Fibroblast of skin of back (primary cell): ENCODE measurements around the gene TMPRSS7. TPM values are rescaled to one million over a fixed set of nuclear protein-coding genes. Genes with fewer than 3 reads are reported as not detected.

Experiments used
- DNase-seq: peaks from one replicate; pipeline ENCODE4 v3.0.0-alpha.2; 2013
- polyA plus RNA-seq, 2 experiments: library from polyadenylated mRNA; unstranded; fragments of 120-200 nt; gene quantifications; one replicate each; pipeline ENCODE4 v1.2.1, GENCODE V29; 2013; ENCODE audit not compliant: insufficient read length in 2 of 2

Gene TMPRSS7, protein sequence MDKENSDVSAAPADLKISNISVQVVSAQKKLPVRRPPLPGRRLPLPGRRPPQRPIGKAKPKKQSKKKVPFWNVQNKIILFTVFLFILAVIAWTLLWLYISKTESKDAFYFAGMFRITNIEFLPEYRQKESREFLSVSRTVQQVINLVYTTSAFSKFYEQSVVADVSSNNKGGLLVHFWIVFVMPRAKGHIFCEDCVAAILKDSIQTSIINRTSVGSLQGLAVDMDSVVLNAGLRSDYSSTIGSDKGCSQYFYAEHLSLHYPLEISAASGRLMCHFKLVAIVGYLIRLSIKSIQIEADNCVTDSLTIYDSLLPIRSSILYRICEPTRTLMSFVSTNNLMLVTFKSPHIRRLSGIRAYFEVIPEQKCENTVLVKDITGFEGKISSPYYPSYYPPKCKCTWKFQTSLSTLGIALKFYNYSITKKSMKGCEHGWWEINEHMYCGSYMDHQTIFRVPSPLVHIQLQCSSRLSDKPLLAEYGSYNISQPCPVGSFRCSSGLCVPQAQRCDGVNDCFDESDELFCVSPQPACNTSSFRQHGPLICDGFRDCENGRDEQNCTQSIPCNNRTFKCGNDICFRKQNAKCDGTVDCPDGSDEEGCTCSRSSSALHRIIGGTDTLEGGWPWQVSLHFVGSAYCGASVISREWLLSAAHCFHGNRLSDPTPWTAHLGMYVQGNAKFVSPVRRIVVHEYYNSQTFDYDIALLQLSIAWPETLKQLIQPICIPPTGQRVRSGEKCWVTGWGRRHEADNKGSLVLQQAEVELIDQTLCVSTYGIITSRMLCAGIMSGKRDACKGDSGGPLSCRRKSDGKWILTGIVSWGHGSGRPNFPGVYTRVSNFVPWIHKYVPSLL
- polyA plus RNA-seq (2013, experiment 1 of 2; ENCODE audit: insufficient read length): not detected
- polyA plus RNA-seq (2013, experiment 2 of 2; ENCODE audit: insufficient read length): not detected

DNA sequence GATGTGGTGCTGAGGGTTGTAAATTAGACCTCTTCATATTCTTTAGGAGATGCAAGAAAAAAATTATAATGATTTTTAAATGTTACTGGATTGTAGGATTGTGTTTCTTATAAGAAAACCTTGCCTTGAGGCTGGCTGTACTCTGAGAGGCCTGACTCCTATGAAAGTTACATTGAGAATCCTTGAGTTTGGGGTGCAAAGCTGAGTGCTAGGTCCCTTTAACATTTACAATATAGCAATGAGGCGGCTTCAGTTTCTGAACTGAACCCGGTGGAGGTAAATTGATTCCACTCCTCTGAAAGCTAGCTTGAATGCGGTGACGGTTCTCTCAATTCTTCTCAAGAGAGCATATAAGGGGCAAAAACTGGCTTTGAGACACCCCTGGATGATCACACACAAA lies at the start of gene TMPRSS7:
TMPRSS7 (plus strand) TSS at position 301 of the 400 bp plus-strand sequence. CDS start 110 bp downstream, outside the sequence.
- no peak for DNase-seq

- DNase-seq: no peak
Observed at GRCh38 chr3:111986800-111987199, 47.7 kb upstream of the TMPRSS7 start.

- peak; percentile 69 for DNase-seq
Observed at GRCh38 chr3:111989061-111989678, 45.4 kb upstream of the TMPRSS7 start.

DNA sequence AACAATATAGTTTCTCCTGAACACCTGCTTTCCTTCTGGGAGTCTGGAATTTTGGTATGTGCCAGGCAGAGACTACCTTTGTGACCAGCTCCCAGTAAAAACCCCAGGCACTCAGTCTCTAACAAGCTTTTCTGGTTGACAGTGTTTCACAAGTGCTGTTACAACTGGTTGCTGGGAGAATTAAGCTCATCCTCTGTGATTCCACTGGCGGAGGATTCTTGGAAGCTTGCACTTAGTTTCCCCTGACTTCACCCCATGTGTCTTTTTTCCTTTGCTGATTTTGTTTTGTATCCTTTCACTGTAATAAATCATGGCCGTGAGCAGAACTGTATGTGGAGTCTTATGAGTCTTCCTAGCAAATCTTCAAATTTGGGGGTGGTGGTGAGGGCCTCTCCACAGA lies 41.5 kb upstream of the TMPRSS7 start:
- DNase-seq: no peak

- DNase-seq: no peak
Observed at GRCh38 chr3:111998636-111999483, 35.7 kb upstream of the TMPRSS7 start, which contains the start of gene TAGLN3. Gene TAGLN3, plus strand, starts transcription at chr3:111998922. Its CDS starts 501 bp downstream, at chr3:111999423.

- DNase-seq: no peak
Observed at GRCh38 chr3:111999484-112000324, 34.8 kb upstream of the TMPRSS7 start.

DNA sequence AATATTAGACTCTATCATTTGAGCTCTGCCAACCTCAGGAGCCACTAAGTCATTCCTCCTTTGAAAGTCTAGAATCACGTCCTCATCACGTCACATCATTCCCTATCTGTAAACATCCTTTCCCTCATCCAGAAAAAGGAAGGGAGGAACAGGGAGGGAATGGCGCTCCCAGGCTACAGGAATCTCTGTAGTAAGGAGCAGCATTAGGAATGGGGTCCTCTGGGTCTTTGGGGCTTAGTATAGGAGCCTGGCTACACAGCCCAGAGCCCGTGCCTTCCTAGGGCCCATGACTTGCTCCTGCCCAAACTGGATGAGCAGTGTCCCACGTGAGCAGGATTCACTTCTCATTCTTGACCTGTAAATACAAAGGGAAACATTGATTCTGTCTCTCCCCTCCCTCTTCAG lies 34.2 kb upstream of the TMPRSS7 start:
- no peak for DNase-seq

DNA sequence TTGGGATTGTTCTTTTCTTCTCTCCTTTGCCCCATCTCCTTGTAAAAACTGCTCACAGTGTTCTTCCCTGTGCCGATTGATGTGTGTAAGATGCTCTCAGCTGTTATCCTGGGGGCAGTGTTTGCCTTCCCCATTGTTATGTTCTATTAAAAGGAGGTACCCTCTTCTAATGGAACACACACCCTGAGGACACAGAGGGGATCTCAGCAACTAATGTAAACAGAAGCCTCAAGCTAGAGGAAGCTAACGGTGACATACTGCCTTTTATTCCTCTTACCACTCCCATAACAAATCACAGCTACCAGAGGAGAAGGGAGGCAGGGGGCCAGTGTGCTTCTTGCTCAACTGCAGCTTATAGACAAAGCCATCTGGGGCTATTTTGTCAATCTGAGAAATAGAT lies 33.6 kb upstream of the TMPRSS7 start:
- no peak for DNase-seq

DNA sequence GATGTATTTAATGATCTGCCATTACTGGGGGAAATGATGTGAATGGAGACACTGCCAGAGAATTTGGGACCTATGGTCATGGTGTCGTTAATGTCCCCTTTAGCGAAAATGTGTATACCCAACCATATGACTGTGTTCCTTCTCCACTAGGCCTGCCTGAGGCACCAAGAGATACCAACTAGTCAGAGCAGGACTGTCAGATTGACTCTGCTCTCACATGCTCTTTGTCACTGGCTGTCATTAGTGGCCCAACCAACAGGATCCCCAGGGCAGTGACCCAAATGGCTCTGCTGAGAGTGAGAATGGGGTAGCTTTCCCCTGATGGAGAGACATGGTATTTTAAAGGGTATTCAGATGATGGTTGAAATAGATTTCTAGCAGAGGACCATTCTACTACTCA lies 33.0 kb upstream of the TMPRSS7 start:
- DNase-seq: no peak

DNA sequence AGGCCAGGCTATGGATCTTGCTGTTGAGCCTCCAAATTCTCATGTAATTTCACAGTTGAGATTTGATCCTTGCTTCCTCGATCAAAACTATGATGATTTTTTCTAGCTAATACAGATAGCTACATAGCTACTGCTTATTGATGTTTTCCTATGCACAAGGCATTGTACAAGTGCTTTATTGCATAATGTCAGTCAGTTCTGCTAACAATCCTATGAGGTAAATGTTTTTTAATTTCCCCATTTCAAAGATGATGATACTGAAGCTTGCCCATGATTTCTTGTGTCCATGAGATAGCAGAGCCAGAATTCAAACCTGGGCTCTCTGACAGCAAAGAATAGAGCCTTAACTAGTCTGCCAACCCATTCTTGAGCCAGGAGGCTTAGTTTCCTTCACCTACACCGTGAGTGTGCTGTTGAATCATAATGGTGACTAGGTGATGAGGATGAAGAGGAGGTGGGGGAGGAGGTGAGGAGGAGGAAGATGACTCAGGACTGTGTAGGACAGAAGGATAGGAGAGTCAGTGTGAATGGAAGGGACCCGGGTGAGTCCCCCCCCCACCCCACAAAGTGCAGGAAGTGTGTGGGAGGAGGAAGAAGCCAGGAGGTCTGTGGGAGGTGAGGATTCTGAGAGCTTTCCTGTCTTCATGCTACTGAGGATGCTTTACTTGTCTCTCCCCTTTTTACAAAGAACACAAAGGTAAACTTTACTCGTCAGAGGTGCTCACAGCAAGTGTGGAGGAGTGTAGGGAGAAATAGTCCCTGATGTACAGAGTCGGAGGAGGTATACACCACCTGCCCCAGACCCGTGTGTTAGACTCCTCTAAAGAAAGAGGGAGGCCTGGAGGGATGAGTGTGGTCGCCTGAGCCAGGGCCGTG lies 32.2 kb upstream of the TMPRSS7 start:
- no peak for DNase-seq

- no peak for DNase-seq
Observed at GRCh38 chr3:112003321-112004080, 31.0 kb upstream of the TMPRSS7 start.

DNA sequence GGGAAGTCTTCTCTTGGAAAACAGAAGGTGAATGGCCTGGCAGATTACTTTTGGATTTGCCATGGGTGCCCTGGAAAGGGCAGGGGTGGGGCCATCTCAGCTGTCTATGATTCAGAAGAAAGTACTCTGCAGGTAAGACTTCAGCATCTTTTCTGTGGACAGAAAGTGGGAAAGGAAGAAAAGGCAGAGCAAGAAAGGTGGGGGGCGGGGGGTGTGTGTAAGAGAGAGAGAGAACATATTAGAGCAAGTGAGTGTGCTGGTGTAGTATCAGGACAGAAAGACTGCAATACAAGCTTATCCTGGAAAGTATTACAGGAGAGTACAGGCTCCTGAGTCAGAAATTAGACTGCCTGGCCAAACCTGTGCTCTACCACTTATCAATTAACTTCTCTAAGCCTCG lies 30.3 kb upstream of the TMPRSS7 start:
- no peak for DNase-seq

DNA sequence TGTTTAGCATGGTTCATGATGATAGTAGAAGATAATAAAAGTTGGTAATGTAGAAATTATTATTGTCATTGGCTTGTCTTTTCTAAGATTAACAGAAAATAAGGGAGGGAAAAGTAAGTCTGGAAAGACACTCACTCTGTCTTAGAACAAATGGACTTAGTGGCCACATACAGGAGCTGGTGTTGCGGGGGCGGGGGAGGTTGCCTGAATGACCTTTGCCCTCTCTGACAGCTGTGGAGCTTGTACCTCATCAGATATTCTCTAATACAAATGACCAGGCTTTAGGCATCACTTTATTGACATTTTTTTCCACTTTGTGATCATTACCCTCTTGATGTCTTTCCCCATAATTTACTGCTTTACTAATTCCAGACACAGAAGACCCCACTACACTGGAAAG lies 29.9 kb upstream of the TMPRSS7 start:
- no peak for DNase-seq

- DNase-seq: peak; percentile 37
Observed at GRCh38 chr3:112005091-112005672, 29.4 kb upstream of the TMPRSS7 start.

DNA sequence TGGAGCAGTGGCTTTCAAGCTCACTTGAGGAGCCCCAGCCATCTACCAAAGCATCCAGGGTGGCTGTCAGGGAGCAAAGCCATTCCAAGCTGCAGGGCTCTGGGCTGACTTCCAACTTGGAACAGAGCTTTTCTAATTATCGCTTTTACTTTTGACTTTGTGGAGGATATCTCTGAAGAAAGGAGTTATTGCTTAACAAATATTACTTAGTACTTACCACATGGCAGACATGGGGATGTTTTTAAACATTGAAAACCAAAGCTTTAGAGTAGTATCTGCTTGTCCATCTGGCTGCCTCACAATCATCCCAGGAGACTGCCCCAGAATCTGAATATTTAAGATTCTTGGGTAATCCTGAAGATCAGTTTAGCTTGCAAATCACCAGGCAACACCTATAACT lies 26.9 kb upstream of the TMPRSS7 start:
- no peak for DNase-seq

DNA sequence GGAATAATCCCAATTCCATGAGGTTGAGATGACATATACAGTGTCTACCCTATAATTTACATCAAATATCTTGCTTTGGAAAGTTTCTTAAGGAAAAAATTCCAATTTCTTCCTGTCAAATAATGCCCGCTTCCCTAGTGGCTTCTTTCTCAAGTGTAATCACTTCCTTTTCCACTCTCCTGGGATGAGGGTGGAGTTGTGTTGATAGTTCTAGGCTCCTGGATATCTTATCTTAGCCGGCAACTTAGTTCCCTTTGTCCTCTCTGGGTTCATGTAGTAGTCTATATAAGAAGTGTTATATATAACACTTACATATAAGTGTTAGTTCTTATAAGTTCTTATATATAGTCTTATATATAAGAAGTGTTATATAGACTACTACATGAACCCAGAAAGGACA lies 24.9 kb upstream of the TMPRSS7 start:
- no peak for DNase-seq

DNA sequence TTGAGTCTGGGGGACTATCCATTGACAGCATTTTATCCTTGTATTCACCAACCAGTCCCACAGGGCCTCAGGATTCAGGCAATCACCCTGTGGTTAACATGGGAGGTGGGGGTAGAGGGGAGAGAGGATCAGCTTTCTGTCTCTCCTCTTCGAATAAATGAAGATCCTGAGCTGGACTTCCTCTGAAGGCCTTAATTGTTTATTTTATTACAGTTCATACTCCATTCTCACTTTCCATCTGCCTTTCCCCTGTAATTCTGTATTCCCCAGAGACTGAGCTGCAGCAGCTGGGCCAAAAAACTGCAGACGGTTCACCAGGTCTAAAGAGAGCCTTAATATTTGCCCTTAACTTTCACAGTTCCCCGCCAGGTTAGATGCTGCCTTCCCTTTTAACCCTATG lies 23.9 kb upstream of the TMPRSS7 start:
- DNase-seq: no peak

- no peak for DNase-seq
Observed at GRCh38 chr3:112011376-112011940, 23.1 kb upstream of the TMPRSS7 start.
